WI38 (cell line): ENCODE measurements around the gene CLDN1.

ENCODE experiments used
- H3K4me3 ChIP-seq: 2 replicates; pipeline ENCODE4 v1.5.1; 2011; ENCODE audit warnings: low read depth, mild to moderate bottlenecking, control low read depth, low read length
- CTCF ChIP-seq: IDR thresholded peaks from 2 replicates; pipeline ENCODE4 v1.5.1; 2012; ENCODE audit warnings: low read depth, mild to moderate bottlenecking, control low read depth, low read length

CLDN1 gene

GRCh38 chr3:190321789-190322603 lies at the start of gene CLDN1:
Gene CLDN1 (minus strand): TSS chr3:190322446. CDS start chr3:190322206, 240 bp downstream.
- peak within 1 kb of the TSS; percentile 62 for H3K4me3 ChIP-seq

GRCh38 chr3:190371152-190371551 lies 48.9 kb upstream of the CLDN1 start:
- no peak for TF ChIP-seq CTCF

More at GRCh38 chr3:190321789-190322603, at the start of gene CLDN1:
- TF ChIP-seq CTCF: peak; percentile 87

GRCh38 chr3:190370369-190370768 lies 48.1 kb upstream of the CLDN1 start:
- no peak for TF ChIP-seq CTCF
- H3K4me3 ChIP-seq: no peak overlapping the region

More at GRCh38 chr3:190371152-190371551, 48.9 kb upstream of the CLDN1 start:
- no peak overlapping the region for H3K4me3 ChIP-seq

GRCh38 chr3:190369668-190370295 lies 47.5 kb upstream of the CLDN1 start:
- H3K4me3 ChIP-seq: no peak overlapping the region
- TF ChIP-seq CTCF: no peak

GRCh38 chr3:190368881-190369280 lies 46.6 kb upstream of the CLDN1 start:
- TF ChIP-seq CTCF: no peak
- no peak overlapping the region for H3K4me3 ChIP-seq

GRCh38 chr3:190366133-190366532 lies 43.9 kb upstream of the CLDN1 start:
- TF ChIP-seq CTCF: no peak
- no peak overlapping the region for H3K4me3 ChIP-seq

GRCh38 chr3:190362258-190362657 lies 40.0 kb upstream of the CLDN1 start:
- H3K4me3 ChIP-seq: no peak overlapping the region

More at GRCh38 chr3:190362258-190362657, 40.0 kb upstream of the CLDN1 start:
- TF ChIP-seq CTCF: no peak
